Femur (tissue), 1 donor: ENCODE data around the gene SRSF9.
A peak's percentile ranks its signal among the peaks of the same experiment; 100 is the strongest.
"Not testable (repeated sequence)": the region's sequence is repeated elsewhere in the genome, so short reads cannot be mapped to it uniquely, and the experiment has no call there.

Source experiments
- DNase-seq: peaks from one replicate; pipeline ENCODE4 v3.0.0-alpha.2; 2017

Gene SRSF9

GRCh38 chr12:120469450-120470149, at the start of gene SRSF9:
Gene SRSF9 (minus strand): TSS chr12:120469748. CDS start chr12:120469609, 139 bp downstream.
- DNase-seq: peak; percentile 97

DNA sequence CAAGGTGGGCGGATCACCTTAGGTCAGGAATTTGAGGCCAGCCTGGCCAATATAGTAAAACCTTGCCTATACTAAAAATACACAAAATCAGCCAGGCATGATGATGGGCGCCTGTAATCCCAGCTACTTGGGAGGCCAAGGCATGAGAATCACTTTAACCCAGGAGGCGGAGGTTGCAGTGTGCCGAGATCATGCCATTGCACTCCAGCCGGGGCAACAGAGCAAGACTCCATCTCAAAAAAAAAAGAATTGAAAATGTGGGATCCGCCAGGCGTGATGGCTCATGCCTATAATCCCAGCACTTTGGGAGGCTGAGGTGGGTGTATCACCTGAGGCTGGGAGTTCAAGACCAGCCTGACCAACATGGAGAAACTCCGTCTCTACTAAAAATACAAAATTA, 49.8 kb upstream of the SRSF9 start:
- not testable (repeated sequence) for DNase-seq

GRCh38 chr12:120515496-120515895, 45.9 kb upstream of the SRSF9 start:
- no peak for DNase-seq

- no peak for DNase-seq
These were observed 44.5 kb upstream of the SRSF9 start for GRCh38 chr12:120514002-120514401.

GRCh38 chr12:120508537-120508936, 39.0 kb upstream of the SRSF9 start:
- no peak for DNase-seq

GRCh38 chr12:120504587-120504986, 35.0 kb upstream of the SRSF9 start:
- no peak for DNase-seq

- DNase-seq: no peak
These were observed 31.0 kb upstream of the SRSF9 start for GRCh38 chr12:120500581-120500980.

- no peak for DNase-seq
These were observed 29.4 kb upstream of the SRSF9 start for GRCh38 chr12:120498870-120499515.

DNA sequence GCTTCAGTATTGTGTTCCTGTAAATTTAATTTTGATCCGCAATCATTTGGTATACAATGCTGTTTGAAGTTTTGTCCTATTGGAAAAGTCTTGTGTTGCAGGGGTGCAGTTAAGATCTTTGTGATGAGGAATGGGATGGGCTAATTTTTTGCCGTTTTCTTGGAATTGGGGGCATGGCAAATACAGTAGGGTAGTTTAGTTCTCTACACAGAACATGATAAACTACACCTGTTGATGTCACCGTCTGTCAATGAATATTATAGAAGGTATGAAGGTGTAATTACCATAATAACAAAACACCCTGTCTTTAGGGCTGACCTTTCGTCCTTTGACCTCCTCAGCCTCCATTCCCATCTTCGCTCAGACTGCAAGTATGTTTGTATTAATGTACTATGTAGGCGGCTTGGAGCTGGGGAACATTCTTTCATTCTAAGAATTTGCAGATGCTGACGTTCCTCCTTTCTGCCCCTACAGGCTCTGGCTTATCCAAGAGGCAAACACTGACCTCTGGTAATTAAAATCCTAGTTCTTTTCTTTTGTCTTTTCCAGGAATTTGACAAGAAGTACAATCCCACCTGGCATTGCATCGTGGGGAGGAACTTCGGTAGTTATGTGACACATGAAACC, 28.1 kb upstream of the SRSF9 start:
- no peak for DNase-seq

DNA sequence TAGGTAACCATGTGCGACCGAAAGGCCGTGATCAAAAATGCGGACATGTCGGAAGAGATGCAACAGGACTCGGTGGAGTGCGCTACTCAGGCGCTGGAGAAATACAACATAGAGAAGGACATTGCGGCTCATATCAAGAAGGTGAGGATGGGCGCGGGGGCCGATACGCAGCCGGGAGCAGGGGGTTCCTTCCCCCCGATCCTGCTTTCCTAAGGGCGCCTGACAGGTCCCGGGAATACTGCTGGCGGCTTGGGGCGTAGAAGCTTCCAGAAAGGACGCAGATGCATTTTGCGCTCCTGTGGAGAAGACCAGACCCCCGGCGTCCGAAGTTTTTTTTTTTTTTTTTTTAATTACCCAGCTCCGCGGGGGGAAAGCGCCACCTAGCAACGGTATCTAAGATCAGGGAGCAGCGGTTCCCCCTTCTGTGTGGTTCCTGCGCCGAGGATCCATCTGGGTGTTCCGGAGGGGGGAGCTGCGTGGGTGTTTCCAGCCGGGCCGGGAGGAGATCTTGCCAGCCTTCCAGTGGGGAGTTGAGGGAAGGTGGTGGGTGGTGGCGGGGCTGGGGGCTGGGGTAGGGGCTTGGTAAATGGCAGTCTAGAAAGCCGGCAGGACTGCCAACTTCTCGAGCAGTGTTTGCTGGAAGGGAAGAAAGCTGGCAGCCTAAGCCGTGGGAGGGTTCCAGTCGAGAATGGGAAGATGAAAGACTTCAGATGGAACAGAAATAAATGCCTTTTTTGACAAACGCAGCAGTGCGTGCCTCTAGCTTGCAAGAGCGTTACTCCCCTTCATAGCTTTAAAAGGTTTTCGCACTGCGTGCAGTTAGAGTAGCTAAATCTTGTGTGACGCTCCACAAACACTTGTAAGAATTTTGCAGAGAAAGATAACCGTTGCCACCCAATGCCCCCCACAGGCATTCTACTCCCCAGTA, 27.1 kb upstream of the SRSF9 start:
- DNase-seq: peak; percentile 74

GRCh38 chr12:120495731-120496412, 26.3 kb upstream of the SRSF9 start, which contains the start of gene DYNLL1:
Gene DYNLL1 (plus strand): TSS chr12:120496113. CDS start chr12:120496422, 309 bp downstream.
- peak; percentile 98 for DNase-seq

GRCh38 chr12:120495186-120495730, 25.7 kb upstream of the SRSF9 start:
- no peak for DNase-seq

DNA sequence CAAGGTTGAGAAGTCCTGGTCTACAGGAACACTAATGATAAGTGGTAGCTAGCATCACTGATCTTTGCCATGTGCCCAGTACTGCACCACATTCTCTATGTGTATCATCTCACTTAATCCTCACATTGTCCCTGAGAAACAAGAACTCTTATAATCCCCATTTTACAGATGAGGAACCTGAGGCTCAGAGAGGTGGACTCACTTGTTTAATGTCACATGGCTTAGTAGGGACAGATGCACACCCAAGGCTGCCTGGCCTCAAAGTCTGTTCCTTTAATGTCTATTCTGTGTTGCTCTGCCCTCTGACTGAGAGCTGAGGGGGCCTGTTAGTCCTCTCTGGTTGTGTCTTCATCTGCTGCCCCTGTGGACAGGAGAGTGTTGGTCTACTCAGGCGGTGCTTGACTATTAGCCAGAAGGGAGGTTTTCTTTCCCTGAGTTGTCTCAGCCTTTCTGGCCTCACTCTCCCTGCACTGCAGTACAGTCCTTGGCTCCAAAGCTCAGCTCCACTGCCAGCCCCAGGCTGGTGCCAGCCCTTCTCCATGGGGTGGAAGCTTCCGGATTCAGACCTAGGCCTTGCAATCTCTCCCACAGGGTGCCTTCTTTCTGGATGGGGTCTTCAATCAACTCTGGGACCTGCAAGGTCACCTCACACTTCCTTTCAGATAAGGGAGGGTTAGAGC, 21.4 kb upstream of the SRSF9 start:
- DNase-seq: no peak

- no peak for DNase-seq
These were observed 20.8 kb upstream of the SRSF9 start for GRCh38 chr12:120490325-120490724.

DNA sequence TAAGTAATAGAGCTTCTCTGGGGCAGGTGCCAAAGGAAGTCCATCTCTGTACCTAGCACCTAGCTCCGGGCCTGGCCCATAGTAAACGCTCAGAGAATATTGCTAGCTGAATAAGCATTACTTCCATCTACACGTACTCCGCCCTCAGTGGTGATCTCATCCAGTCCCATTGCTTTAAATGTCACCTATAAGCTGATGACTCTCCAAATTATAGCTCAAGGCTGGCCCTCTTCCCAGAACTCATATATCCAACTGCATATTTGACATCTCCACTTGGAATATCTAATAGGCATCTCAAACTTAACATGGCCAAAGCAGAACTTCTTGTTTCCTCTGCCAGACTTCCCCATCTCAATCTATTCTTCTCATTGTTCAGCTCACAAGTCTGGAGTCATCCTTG, 19.5 kb upstream of the SRSF9 start:
- DNase-seq: no peak

DNA sequence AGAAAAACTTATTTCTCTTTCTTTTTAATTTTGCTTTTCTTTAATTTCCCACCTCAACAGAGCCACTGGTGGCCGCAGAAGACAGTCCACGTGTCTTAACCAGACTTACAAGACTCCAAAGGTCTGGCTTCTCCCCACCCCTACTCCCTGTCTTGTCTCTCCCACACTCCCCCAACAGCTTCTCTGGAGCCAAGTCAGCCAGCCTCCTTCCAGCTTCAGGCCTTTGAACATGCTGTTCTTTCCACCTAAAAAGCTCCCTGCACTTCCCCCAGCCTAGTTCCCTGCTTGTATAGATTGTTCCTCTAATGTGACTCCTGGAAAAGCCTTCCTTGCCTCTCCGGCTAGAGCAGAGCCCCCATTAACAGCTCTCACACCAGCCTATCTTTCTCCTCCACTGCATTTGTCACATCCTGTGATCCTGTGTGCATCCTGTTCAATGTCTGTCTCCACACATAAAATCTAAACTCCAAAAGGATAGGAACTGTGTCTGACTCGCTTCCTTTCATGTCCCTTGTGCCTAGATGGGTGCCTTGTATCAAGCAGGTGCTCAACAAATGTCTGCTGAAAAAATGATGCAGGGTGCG, 18.6 kb upstream of the SRSF9 start:
- DNase-seq: no peak

- DNase-seq: not testable (repeated sequence)
These were observed 18.0 kb upstream of the SRSF9 start for GRCh38 chr12:120487552-120487951.

DNA sequence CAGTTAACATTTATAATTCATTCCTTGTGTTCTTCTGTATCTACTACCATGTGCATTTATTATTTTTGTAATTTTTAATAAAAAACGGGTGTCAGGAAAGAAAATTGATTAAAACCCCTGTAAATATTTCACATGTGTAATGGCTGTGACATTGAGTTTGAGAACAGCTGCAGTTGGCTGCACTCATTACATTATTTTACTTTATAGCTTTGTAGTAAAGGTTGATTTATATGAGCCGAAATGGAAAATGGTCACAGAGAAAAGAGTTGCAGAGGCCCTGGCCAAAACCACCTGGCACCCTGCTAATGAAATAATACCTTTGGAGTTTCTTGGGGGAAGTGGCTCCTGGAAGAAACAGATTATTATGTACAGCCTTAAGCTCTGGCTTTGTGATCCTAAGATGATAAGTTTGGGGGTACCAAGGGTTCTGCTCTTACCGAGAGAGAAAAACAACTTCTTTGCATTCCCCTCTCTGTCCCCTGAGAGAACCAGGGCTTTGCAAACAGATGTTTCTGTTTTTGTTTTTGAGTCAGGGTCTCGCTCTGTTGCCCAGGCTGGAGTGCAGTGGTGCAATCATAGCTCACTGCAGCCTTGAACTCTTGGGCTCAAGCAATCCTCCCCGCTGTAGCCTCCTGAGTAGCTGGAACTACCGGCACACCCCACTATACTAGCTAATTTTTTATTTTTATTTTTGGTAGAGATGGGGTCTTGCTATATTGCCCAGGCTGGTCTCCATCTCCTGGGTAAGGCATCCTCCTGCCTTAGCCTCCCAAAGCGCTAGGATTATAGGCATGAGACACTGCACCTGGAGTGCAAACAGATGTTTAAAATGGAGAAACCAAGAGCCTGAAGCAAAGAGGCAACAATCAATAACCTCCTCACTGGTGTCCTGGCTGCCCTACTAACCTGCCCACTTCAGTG, 16.7 kb upstream of the SRSF9 start:
- DNase-seq: no peak

DNA sequence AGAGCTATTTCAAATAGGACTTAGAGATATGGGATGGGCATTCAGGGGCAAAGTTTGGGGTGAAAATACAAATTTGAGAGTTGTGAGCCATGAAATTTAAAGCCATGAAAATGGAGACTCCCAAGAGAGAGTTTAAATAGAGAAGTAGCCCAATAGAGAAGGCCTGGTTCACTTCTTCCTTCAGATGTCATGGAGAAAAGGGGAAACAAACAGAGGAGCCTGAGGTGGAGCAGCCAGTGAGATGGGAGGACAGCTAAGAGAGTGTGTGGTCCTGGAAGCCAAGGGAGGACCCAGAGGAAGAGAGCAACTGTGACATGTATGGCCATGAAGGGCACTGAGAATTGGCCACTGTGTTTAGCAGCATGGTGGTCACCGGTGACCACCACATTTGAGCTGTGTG, 14.1 kb upstream of the SRSF9 start:
- no peak for DNase-seq
